Measurements from ENCODE around the gene CRTC1.

The CRTC1 gene

DNA sequence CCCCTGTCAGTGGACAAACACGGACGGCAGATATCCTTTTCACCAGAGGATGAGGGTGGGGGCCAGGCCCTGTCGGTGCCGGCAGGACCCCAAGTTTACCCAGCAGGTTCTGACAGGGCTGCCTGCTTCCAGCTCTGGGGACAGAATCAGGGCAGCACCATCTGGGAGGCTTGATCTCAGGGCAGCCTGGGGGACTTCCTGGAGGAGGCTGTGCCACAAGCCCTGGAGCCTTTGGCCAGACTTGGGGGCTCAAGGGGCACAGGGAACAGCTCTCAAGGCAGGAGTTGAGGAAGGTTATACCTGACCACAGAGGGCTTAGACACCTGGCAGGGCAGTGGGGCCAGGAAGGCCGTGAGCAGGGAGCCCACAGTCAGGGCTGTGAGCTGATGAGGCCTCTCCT is 62.5 kb downstream of the CRTC1 start:
- no peak for DNase-seq (ENCODE audit: low read depth in 2 of 2)

- DNase-seq (ENCODE audit: low read depth in 2 of 2) = no peak
Measured at GRCh38 chr19:18746401-18747325, 63.2 kb downstream of the CRTC1 start.

- no peak for DNase-seq (ENCODE audit: low read depth in 2 of 2)
Measured at GRCh38 chr19:18749362-18750231, 66.1 kb downstream of the CRTC1 start.

DNA sequence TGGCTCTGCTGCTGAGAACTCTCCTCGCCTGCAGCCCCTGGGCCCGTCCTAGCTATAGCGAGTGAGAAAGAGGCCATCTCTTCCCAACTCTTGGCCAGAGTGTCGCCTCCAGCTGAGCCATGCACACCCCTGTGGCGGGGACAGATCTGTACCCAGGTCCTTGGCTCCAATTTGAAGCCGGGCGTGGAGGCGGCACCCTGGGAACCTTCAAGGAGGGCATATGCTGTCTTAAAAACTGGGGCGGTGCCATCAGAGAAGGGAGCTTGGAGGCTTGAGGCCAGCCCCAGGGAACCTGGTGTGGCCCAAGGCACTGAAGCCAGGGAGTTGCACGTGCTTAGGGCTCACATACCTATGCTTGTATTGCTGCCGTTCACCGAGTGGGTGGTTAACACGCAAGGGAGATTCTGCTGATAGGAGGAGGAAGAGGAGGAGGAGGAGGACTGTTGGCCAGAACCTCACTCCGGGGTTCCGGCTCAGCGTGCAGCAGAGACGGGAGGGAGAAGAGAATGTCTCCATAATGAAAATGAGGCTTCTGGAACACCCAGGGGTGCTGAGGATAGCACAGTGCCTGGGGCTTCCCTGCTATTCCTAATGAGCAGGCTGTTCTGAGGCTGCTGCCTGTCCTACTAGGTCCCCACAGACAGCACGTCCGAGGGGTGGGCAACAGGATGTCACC is 67.0 kb downstream of the CRTC1 start:
- no peak for DNase-seq (ENCODE audit: low read depth in 2 of 2)

GRCh38 chr19:18751571-18751970 is 68.1 kb downstream of the CRTC1 start:
- no peak for DNase-seq (ENCODE audit: low read depth in 2 of 2)

DNA sequence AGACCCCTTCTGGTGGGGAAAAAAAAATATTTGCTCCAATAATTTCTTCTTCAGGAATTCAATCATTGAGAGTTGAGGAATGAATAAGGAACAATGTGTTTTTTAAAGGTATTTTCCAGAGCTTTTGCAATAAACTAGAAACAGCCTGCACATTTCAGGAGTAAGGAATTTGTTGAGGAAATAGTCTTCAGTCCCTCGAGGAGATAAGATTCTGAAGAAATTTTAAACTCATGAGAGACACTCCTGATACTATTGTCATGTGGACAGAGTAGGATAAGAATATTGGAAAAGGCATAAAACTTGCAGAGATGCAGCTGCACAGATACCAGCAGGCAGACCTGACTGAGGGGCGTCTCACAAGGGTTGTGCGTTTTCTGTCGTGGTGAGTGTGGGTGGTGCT is 71.0 kb downstream of the CRTC1 start:
- DNase-seq (ENCODE audit: low read depth in 2 of 2) = no peak

GRCh38 chr19:18756896-18757295 is 73.4 kb downstream of the CRTC1 start:
- no peak for DNase-seq (ENCODE audit: low read depth in 2 of 2)

GRCh38 chr19:18759304-18759994 is 76.0 kb downstream of the CRTC1 start:
- DNase-seq (ENCODE audit: low read depth in 2 of 2) = no peak

DNA sequence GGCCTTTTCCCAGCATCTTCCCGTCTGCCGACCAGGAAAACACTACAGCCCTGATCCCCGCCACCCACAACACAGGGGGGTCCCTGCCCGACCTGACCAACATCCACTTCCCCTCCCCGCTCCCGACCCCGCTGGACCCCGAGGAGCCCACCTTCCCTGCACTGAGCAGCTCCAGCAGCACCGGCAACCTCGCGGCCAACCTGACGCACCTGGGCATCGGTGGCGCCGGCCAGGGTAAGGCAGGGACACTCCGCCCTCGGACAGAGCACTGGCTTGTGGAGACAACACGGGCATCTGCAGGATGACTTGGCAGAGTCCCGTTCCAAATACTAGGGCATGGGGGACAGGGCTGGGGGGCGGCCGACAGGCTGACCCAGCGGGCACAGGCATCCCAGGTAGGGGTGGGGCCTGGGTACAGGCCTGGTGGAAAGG is 76.5 kb downstream of the CRTC1 start:
- no peak for DNase-seq (ENCODE audit: low read depth in 2 of 2)

GRCh38 chr19:18760440-18761383 is 77.2 kb downstream of the CRTC1 start:
- DNase-seq (ENCODE audit: low read depth in 2 of 2) = no peak

DNA sequence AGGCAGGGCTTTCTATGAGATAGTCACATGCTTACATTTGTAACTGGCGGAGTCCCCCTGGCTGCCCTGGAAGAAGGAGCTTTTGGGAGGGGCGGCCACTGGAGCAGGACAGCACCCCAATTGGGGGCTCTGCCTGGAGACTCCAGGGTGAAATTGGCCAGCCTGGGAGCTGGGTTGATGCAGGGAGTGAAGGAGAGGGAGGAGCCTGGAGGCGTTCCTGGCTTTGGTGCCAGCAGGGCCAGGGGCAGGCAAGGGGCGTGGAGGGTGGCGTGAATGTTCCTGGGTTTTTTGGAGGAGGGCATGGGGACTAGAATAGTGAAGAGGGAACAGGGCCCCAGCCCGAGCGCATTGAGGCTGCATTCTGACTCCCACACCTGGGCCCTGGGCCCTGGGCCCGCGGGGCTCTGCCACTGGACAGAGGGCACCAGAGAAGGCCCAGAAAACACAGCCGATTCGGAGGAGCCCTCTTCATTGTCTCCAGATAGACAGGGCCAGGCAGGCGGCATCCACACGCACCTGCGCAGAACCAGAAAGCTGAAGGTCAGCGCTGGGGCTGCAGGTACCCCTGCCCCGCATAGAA is 78.1 kb downstream of the CRTC1 start:
- no peak for DNase-seq (ENCODE audit: low read depth in 2 of 2)

DNA sequence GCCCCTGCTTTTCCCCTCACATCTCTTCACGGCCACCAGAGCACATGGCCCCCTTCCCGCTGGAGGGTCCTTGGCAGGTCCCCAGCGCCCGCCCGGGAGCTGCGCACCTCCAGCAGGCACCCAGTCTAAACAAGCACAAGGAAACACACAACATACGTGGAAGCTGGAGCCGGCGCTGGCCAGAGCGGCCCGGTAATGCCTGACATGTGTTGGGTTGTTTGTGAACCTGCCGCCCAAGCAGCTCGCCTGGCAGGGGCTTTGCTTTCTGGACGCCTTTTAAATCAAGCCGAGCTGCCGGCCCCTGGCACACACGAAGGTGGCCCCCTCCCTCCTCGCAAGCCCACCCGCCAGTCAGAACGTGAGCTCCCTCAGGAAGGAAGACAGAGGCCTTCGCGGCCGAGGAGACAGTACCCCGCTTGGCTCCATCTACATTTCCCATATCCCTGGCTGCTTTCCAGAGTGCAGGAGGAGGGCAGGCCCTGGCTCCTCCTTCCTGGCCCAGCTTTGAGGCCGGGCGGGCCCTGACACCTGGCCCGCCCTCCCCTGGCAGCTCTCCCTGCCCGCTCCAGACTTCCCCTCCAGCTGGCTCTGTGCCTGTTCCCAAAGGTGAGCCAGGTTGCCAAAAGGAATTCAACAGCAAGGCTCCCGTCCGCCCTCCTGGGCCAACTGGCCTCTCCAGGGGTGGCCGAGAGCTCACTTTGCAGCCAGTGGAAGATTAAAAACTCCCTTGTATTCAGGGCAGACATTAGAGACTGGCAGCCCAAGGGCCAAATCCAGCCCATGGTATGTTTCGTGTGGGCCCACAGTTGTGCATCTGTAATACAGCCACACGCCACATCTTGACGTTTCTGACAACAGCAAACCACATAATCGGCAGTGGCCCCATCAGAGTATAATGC is 78.9 kb downstream of the CRTC1 start:
- no peak for DNase-seq (ENCODE audit: low read depth in 2 of 2)

DNA sequence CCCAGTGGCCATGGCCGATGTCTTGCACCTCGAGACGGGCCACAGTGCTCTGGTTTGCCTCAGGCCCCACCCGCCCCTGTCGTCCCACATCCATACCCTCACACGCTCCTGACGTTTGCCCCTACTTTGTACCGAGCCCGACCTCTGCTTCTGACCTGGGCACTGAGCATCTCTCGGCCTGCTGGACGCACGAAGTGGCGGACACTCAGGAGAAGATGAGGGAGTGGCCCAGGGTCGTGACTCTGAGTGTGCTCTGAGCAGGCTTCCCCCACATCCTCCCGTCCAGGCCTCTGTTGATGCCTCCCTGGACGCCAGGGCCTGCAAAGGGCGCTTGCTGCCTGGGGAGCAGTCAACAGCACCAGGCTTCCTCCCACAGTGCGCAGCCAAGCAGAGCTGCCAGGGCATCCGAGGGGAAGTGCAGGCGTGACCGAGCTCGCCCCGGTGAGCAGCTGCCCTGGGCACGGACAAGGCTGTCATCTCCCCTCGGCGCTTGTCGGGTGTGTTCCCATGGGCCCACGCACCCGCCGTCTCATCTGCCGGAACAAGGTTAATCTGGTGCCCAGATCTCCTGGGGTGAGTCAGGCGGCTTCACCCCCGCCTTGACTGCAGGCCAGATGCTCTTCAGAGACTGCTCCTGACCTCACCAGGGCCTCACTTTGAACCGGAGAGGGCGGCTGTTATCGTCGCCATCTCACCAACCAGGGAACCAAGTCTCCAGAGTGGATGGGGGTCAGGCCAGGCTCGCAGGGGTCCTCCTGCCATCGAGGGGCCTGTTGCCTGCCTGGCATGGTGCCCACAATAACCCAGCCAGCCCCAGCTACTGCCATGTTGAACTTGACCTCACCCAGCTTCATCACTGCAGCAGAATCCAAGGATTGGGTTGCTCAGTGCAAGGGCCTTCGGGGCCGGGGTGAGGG is 80.5 kb downstream of the CRTC1 start:
- no peak for DNase-seq (ENCODE audit: low read depth in 2 of 2)

DNA sequence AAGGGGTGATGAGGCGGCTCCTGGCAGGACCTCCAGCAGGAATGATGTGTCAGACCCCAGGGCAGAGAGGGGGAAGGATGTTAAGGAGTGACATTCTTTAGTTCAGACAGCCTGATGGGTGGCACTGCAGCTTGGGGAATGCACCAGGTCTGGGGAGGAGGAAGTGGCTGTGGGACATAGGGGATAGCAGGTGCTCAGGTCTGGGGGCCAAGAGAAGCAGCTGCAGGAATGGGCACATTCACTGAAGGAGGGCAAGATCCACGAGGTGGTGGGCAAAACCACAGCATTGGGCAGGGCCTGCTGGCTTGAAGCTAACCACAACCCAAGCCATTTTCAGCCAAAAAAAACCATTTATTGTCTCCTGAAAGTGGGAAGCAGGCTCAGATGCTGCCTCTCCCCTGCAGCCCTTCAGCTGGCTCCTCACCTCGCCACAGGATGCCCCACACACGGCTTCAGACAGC is 81.1 kb downstream of the CRTC1 start:
- no peak for DNase-seq (ENCODE audit: low read depth in 2 of 2)

- no peak for DNase-seq (ENCODE audit: low read depth in 2 of 2)
Measured at GRCh38 chr19:18765224-18765623, 81.7 kb downstream of the CRTC1 start.

DNA sequence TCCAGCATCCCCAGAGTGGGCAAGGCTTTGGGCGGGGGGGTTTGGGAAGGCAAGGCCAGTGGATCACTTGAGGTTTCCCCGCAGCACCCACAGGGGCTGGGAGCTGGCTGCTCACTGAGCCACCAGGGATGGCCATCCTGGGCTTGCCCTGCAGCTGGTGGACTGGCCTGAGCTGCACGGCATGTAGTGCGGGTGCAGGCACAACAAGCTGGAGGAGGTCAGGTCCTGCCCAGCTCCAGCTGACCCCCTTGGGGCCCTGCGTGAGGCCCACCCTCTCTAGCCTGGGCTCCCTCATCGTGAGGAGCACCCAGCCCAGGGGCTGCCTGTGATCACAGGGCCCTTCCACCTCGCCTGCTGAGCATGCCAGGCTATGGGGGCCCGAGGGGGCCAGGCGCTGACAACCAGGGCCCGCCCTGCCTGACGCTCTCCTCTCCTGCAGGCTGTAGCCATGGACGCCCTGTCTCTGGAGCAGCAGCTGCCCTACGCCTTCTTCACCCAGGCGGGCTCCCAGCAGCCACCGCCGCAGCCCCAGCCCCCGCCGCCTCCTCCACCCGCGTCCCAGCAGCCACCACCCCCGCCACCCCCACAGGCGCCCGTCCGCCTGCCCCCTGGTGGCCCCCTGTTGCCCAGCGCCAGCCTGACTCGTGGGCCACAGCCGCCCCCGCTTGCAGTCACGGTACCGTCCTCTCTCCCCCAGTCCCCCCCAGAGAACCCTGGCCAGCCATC is 84.7 kb downstream of the CRTC1 start:
- no peak for DNase-seq (ENCODE audit: low read depth in 2 of 2)

Data from stimulated activated CD8-positive, alpha-beta memory T cell treated with anti-CD3 and anti-CD28 coated beads, Interleukin-2, amount 100 ng/mL, for 48 hours (primary cell).